Measurements from ENCODE around the gene NCS1. TPM values are rescaled to one million over a fixed set of nuclear protein-coding genes. Genes with fewer than 3 reads are reported as not detected.

The NCS1 gene
- total RNA-seq, 1 donor from 2014 or later = 50.0 TPM

GRCh38 chr9:130142641-130143040 lies 29.6 kb upstream of the NCS1 start:
- Mint-ChIP-seq H3K9me3 (ENCODE audit: low read depth) (no peaks in the 10 kb centered on the region), H3K4me1 (ENCODE audit: low read depth) (peaks cover 33% of the 10 kb centered on the region), H3K4me3 (ENCODE audit: unreplicated experiment) (no peak overlapping the region), H3K36me3 (ENCODE audit: low read depth) (no peaks in the 10 kb centered on the region), H3K27ac (ENCODE audit: unreplicated experiment) (no peak overlapping the region), H3K27me3 (ENCODE audit: low read depth) (no peaks in the 10 kb centered on the region)
- no peak for TF ChIP-seq CTCF (IDR thresholded peaks at IDR 0.05)
- no peak for DNase-seq (ENCODE audit: low spot score)

- H3K4me1 Mint-ChIP-seq (ENCODE audit: low read depth) = peaks cover 26% of the 10 kb centered on the region
- DNase-seq (ENCODE audit: low spot score) = no peak
- no peaks in the 10 kb centered on the region for H3K27me3 Mint-ChIP-seq (ENCODE audit: low read depth)
- peak overlapping the region; percentile 37 for H3K27ac Mint-ChIP-seq (ENCODE audit: unreplicated experiment)
- H3K36me3 Mint-ChIP-seq (ENCODE audit: low read depth) = no peaks in the 10 kb centered on the region
- no peak for TF ChIP-seq CTCF (IDR thresholded peaks at IDR 0.05)
- no peaks in the 10 kb centered on the region for H3K9me3 Mint-ChIP-seq (ENCODE audit: low read depth)
- H3K4me3 Mint-ChIP-seq (ENCODE audit: unreplicated experiment) = no peak overlapping the region
Measured at GRCh38 chr9:130143279-130143893, 28.8 kb upstream of the NCS1 start.

- DNase-seq (ENCODE audit: low spot score) = no peak
- no peaks in the 10 kb centered on the region for H3K36me3 Mint-ChIP-seq (ENCODE audit: low read depth)
- H3K4me3 Mint-ChIP-seq (ENCODE audit: unreplicated experiment) = peak overlapping the region; percentile 38
- TF ChIP-seq CTCF (IDR thresholded peaks at IDR 0.05) = no peak
- peak overlapping the region; percentile 37 for H3K27ac Mint-ChIP-seq (ENCODE audit: unreplicated experiment)
- no peaks in the 10 kb centered on the region for H3K27me3 Mint-ChIP-seq (ENCODE audit: low read depth)
- no peaks in the 10 kb centered on the region for H3K9me3 Mint-ChIP-seq (ENCODE audit: low read depth)
- peaks cover 20% of the 10 kb centered on the region for H3K4me1 Mint-ChIP-seq (ENCODE audit: low read depth)
Measured at GRCh38 chr9:130143958-130144366, 28.2 kb upstream of the NCS1 start.

GRCh38 chr9:130144703-130145102 lies 27.5 kb upstream of the NCS1 start:
- no peak overlapping the region for H3K27ac Mint-ChIP-seq (ENCODE audit: unreplicated experiment)
- no peaks in the 10 kb centered on the region for H3K36me3 Mint-ChIP-seq (ENCODE audit: low read depth)
- no peak overlapping the region for H3K4me3 Mint-ChIP-seq (ENCODE audit: unreplicated experiment)
- no peak for TF ChIP-seq CTCF (IDR thresholded peaks at IDR 0.05)
- peaks cover 15% of the 10 kb centered on the region for H3K4me1 Mint-ChIP-seq (ENCODE audit: low read depth)
- no peaks in the 10 kb centered on the region for H3K9me3 Mint-ChIP-seq (ENCODE audit: low read depth)
- H3K27me3 Mint-ChIP-seq (ENCODE audit: low read depth) = no peaks in the 10 kb centered on the region
- no peak for DNase-seq (ENCODE audit: low spot score)

GRCh38 chr9:130145658-130146057 lies 26.5 kb upstream of the NCS1 start:
- DNase-seq (ENCODE audit: low spot score) = no peak
- H3K9me3 Mint-ChIP-seq (ENCODE audit: low read depth) = no peaks in the 10 kb centered on the region
- TF ChIP-seq CTCF (IDR thresholded peaks at IDR 0.05) = no peak
- H3K27ac Mint-ChIP-seq (ENCODE audit: unreplicated experiment) = no peak overlapping the region
- no peak overlapping the region for H3K4me3 Mint-ChIP-seq (ENCODE audit: unreplicated experiment)
- no peaks in the 10 kb centered on the region for H3K36me3 Mint-ChIP-seq (ENCODE audit: low read depth)
- no peaks in the 10 kb centered on the region for H3K27me3 Mint-ChIP-seq (ENCODE audit: low read depth)
- H3K4me1 Mint-ChIP-seq (ENCODE audit: low read depth) = peaks cover 17% of the 10 kb centered on the region
